IMR-90 (cell line): ENCODE results near the gene TGFB3. TPM values are rescaled to one million over a fixed set of nuclear protein-coding genes. Genes with fewer than 3 reads are reported as not detected.

ENCODE experiments used
- ATAC-seq: fragments of 200-7000 bp; cut with Tn5 transposase; 2 replicates; pipeline ENCODE4 v1.9.1; 2020; ENCODE audit warnings: low read depth, mild to moderate bottlenecking, moderate library complexity
- BruUV-seq: library from RNA; stranded (reverse); fragments of 400-500 nt; replicated peaks from 2 replicates; lab custom pipeline; 2021; lab: Mats Ljungman, UMichigan
- CTCF ChIA-PET: fragments of 300-600 bp; formaldehyde crosslinking; extraction: SDS; loops from one replicate; lab custom pipeline; 2021; ENCODE audit warnings: antibody characterized with exemption; lab: Yijun Ruan, JAX
- POLR2A ChIA-PET: fragments of 300-600 bp; sonication (Branson Sonifier 250); formaldehyde crosslinking; loops from one replicate; lab custom pipeline; 2022; ENCODE audit warnings: antibody characterized with exemption; ENCODE audit not compliant: unreplicated experiment; lab: Charles Lee
- DNase-seq: peaks from one replicate; pipeline ENCODE4 v3.0.0; 2013
- H2AFZ ChIP-seq: replicated peaks from 2 replicates; pipeline ENCODE3; 2013; ENCODE audit warnings: low read length, mild to moderate bottlenecking; ENCODE audit not compliant: poor library complexity
- H2AK5ac ChIP-seq: 2 replicates; pipeline ENCODE4 v1.6.1; 2013; ENCODE audit warnings: low read depth, low read length, inconsistent platforms
- H2AK9ac ChIP-seq: replicated peaks from 2 replicates; pipeline ENCODE3; 2013; ENCODE audit warnings: mild to moderate bottlenecking, low read depth, low read length, moderate library complexity; ENCODE audit not compliant: poor library complexity
- H2BK120ac ChIP-seq: 2 replicates; pipeline ENCODE4 v1.6.1; 2013; ENCODE audit warnings: low read depth, low read length, inconsistent platforms
- H2BK15ac ChIP-seq: 3 replicates; pipeline ENCODE4 v1.6.1; 2013; ENCODE audit warnings: low read depth, low read length, inconsistent platforms
- H2BK20ac ChIP-seq: 2 replicates; pipeline ENCODE4 v1.6.1; 2013; ENCODE audit warnings: low read depth, mild to moderate bottlenecking, inconsistent platforms, low read length, moderate library complexity
- H2BK5ac ChIP-seq: 2 replicates; pipeline ENCODE4 v1.6.1; 2013; ENCODE audit warnings: mild to moderate bottlenecking, low read depth, low read length, inconsistent platforms; ENCODE audit not compliant: poor library complexity, severe bottlenecking
- H3K14ac ChIP-seq: replicated peaks from 2 replicates; pipeline ENCODE4 v1.6.1; 2013; ENCODE audit warnings: low read depth, low read length, inconsistent platforms
- H3K18ac ChIP-seq: 2 replicates; pipeline ENCODE4 v1.6.1; 2013; ENCODE audit warnings: low read depth, low read length, control low read depth
- H3K23ac ChIP-seq: 2 replicates; pipeline ENCODE4 v1.6.1; 2013; ENCODE audit warnings: low read depth, low read length, inconsistent platforms
- H3K27ac ChIP-seq: 2 replicates; pipeline ENCODE4 v1.5.1; 2013; ENCODE audit warnings: mild to moderate bottlenecking, control low read depth, low read length; ENCODE audit not compliant: insufficient read depth
- H3K27me3 ChIP-seq: 2 replicates; pipeline ENCODE4 v1.6.1; 2013; ENCODE audit warnings: low read length; ENCODE audit not compliant: control insufficient read depth, insufficient read depth
- H3K36me3 ChIP-seq: 2 replicates; pipeline ENCODE4 v1.6.1; 2013; ENCODE audit warnings: low read length, mixed read lengths; ENCODE audit not compliant: control insufficient read depth, insufficient read depth
- H3K4ac ChIP-seq: 2 replicates; pipeline ENCODE4 v1.6.1; 2013; ENCODE audit warnings: low read depth, low read length, inconsistent platforms
- H3K4me1 ChIP-seq: 2 replicates; pipeline ENCODE4 v1.6.1; 2013; ENCODE audit warnings: low read length, mixed read lengths; ENCODE audit not compliant: control insufficient read depth, insufficient read depth
- H3K4me2 ChIP-seq: 2 replicates; pipeline ENCODE4 v1.6.1; 2013; ENCODE audit warnings: low read depth, mild to moderate bottlenecking, control low read depth, low read length, moderate library complexity
- H3K4me3 ChIP-seq: 2 replicates; pipeline ENCODE4 v1.5.1; 2013; ENCODE audit warnings: low read depth, mild to moderate bottlenecking, control low read depth, low read length, moderate library complexity; ENCODE audit not compliant: insufficient read depth
- H3K56ac ChIP-seq: 2 replicates; pipeline ENCODE4 v1.6.1; 2013; ENCODE audit warnings: low read length, inconsistent platforms; ENCODE audit not compliant: insufficient read depth; ENCODE audit errors: extremely low read depth
- H3K79me1 ChIP-seq, 2 experiments: 2 replicates each; pipeline ENCODE4 v1.6.1; 2013; ENCODE audit warnings: low read length in 2 of 2, inconsistent platforms in 1 of 2, low read depth in 1 of 2
- H3K9ac ChIP-seq: 2 replicates; pipeline ENCODE4 v1.6.1; 2013; ENCODE audit warnings: low read depth, low read length, control low read depth
- H3K9me1 ChIP-seq: 2 replicates; pipeline ENCODE4 v1.6.1; 2013; ENCODE audit warnings: low read length, inconsistent platforms; ENCODE audit not compliant: insufficient read depth
- H3K9me3 ChIP-seq: 2 replicates; pipeline ENCODE4 v1.6.1; 2013; ENCODE audit warnings: low read length; ENCODE audit not compliant: control insufficient read depth, insufficient read depth
- H4K20me1 ChIP-seq: 2 replicates; pipeline ENCODE4 v1.6.1; 2013; ENCODE audit warnings: low read length, inconsistent platforms; ENCODE audit not compliant: insufficient read depth
- H4K5ac ChIP-seq: 2 replicates; pipeline ENCODE4 v1.6.1; 2013; ENCODE audit warnings: mild to moderate bottlenecking, low read depth, low read length, control low read depth
- H4K8ac ChIP-seq, 2 experiments: 2 replicates each; pipeline ENCODE4 v1.6.1; 2013; ENCODE audit warnings: low read depth in 2 of 2, low read length in 2 of 2, control low read depth in 1 of 2, inconsistent platforms in 1 of 2
- H4K91ac ChIP-seq: 2 replicates; pipeline ENCODE4 v1.6.1; 2013; ENCODE audit warnings: low read depth, low read length, inconsistent platforms; ENCODE audit not compliant: insufficient read depth
- CHD1 ChIP-seq: IDR thresholded peaks from 2 replicates; pipeline ENCODE4 v1.6.1; 2012; ENCODE audit warnings: low read depth, low read length, improper control_type of control experiment
- CTCF ChIP-seq: conservative IDR thresholded peaks from 2 replicates; pipeline ENCODE4 v1.5.1; 2012; ENCODE audit warnings: mild to moderate bottlenecking, low read depth, low read length, improper control_type of control experiment
- MXI1 ChIP-seq: IDR thresholded peaks from 2 replicates; pipeline ENCODE4 v1.6.1; 2012; ENCODE audit warnings: low read depth, mild to moderate bottlenecking, low read length, moderate library complexity, borderline replicate concordance
- NFE2L2 ChIP-seq: fragments of 150-350 bp; IDR thresholded peaks from 2 replicates; pipeline ENCODE4 v1.6.1; 2016; ENCODE audit warnings: low read depth, mild to moderate bottlenecking, low read length
- RAD21 ChIP-seq: IDR thresholded peaks from 2 replicates; pipeline ENCODE4 v1.6.1; 2012; ENCODE audit warnings: low read length, improper control_type of control experiment
- RCOR1 ChIP-seq: IDR thresholded peaks from 2 replicates; pipeline ENCODE4 v1.6.1; 2012; ENCODE audit warnings: mild to moderate bottlenecking, low read length, improper control_type of control experiment; ENCODE audit not compliant: insufficient replicate concordance
- WGBS, 2 experiments: methylation state at CpG; one replicate each; pipeline versions ENCODE4 v1.1.5 to v1.1.7; 2013; ENCODE audit warnings: missing lambda C conversion rate in 2 of 2; ENCODE audit not compliant: insufficient read length in 1 of 2; ENCODE audit errors: extremely low coverage in 2 of 2; 5-methylcytosine and 5-hydroxymethylcytosine counted together
- dilution Hi-C: fragments of 300-500 bp; cut with HindIII; formaldehyde crosslinking; loops from one replicate; pipeline ENCODE4 v1.14.3; 2018; ENCODE audit warnings: low sequenced_read_pairs; ENCODE audit not compliant: unreplicated experiment
- in situ Hi-C: fragments of 300-500 bp; cut with MboI; formaldehyde crosslinking; loops from 3 replicates; pipeline ENCODE4 v1.14.3; 2019; ENCODE audit warnings: low sequenced_read_pairs, inconsistent platforms, mixed read lengths
- intact Hi-C: fragments of 100-400 bp; cut with micrococcal nuclease; formaldehyde crosslinking; loops from 2 replicates; pipeline ENCODE4 v1.10.0; 2022
- polyA plus RNA-seq, 3 experiments: library from polyadenylated mRNA; depleted of rRNA; stranded (reverse); fragments of >200 nt; gene quantifications; 2 replicates each; pipeline ENCODE4 v1.2.3, GENCODE V29; 2012; ENCODE audit warnings: low replicate concordance in 1 of 3
- total RNA-seq: library from RNA; depleted of rRNA; stranded (reverse); fragments of >200 nt; gene quantifications from 2 replicates; pipeline ENCODE4 v1.2.3, GENCODE V29; 2012
- TF ChIP-seq, protein P1 (sequence below): fragments of 150-350 bp; IDR thresholded peaks from 2 replicates; pipeline ENCODE4 v1.6.1; 2016; ENCODE audit warnings: low read depth, mild to moderate bottlenecking, low read length, moderate library complexity, borderline replicate concordance
- TF ChIP-seq, protein P2 (sequence below): fragments of 150-350 bp; IDR thresholded peaks from 2 replicates; pipeline ENCODE4 v1.6.1; 2017; ENCODE audit warnings: mild to moderate bottlenecking, antibody characterized with exemption, low read length, low read depth

Gene TGFB3
- total and polyA plus RNA-seq, 2 of the 4 experiments (the other 2 are of a cell fraction) = 2.2 to 4.3 TPM

DNA sequence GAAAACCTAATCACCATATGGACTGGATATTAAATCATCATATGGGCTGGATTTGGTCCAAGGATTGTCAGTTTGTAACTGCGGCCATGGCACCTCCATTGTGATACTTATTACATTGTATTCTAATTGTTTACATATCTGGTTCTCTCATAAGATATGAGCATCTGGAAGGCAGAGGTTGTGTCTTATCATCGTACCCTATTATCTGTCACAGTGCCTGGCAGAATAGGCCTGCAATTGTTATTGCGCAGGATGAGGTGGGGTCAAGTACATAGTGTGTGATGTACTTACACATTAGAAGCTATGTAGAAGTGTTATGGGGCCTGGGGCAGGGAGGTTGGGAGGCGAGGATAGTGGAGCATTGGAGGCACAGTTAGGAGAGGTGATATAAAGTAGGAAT is 8.5 kb upstream of the TGFB3 start:
- ATAC-seq = no peak
- DNase-seq = no peak
- TF ChIP-seq NFE2L2 (no peak), RAD21 (no peak), MXI1 (no peak), RCOR1 (no peak), CHD1 (no peak), CTCF (no peak)
- TF ChIP-seq, protein P1, sequence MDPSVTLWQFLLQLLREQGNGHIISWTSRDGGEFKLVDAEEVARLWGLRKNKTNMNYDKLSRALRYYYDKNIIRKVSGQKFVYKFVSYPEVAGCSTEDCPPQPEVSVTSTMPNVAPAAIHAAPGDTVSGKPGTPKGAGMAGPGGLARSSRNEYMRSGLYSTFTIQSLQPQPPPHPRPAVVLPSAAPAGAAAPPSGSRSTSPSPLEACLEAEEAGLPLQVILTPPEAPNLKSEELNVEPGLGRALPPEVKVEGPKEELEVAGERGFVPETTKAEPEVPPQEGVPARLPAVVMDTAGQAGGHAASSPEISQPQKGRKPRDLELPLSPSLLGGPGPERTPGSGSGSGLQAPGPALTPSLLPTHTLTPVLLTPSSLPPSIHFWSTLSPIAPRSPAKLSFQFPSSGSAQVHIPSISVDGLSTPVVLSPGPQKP = no peak
- TF ChIP-seq, protein P2, sequence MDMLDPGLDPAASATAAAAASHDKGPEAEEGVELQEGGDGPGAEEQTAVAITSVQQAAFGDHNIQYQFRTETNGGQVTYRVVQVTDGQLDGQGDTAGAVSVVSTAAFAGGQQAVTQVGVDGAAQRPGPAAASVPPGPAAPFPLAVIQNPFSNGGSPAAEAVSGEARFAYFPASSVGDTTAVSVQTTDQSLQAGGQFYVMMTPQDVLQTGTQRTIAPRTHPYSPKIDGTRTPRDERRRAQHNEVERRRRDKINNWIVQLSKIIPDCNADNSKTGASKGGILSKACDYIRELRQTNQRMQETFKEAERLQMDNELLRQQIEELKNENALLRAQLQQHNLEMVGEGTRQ = no peak
- Histone ChIP-seq H3K23ac (no peak overlapping the region), H3K9me1 (peaks cover 5% of the 10 kb centered on the region), H3K18ac (no peak overlapping the region), H4K20me1 (no peaks in the 10 kb centered on the region; the same call in 1 of the 2 replicates), H4K91ac (no peak overlapping the region), H3K36me3 (peaks cover 17% of the 10 kb centered on the region), H3K4ac (no peak overlapping the region), H2BK20ac (0 out of 2 replicates have a peak overlapping the region, but pooled peaks have one; percentile 16), H3K9ac (no peak overlapping the region), H2BK120ac (no peak overlapping the region), H4K5ac (no peak overlapping the region), H3K4me3 (no peak overlapping the region), H3K4me1 (peaks cover 8% of the 10 kb centered on the region), H2AFZ (no peak overlapping the region), H2BK5ac (no peak overlapping the region), H2BK15ac (no peak overlapping the region), H3K27ac (no peak overlapping the region), H3K9me3 (no peaks in the 10 kb centered on the region), H3K14ac (no peak overlapping the region), H2AK5ac (no peak overlapping the region), H2AK9ac (no peak overlapping the region), H3K27me3 (no peaks in the 10 kb centered on the region), H4K8ac (no peak overlapping the region), H3K56ac (no peak overlapping the region), H3K79me1 (peaks cover 12 to 23% of the 10 kb centered on the region in 2 experiments), H3K4me2 (no peak overlapping the region)
- 100% methylated on average over 1 of the region's 4 CpGs; no CpG with 5 or more reads in 1 of the 2 experiments for WGBS, 2 experiments
- dilution Hi-C loops = no loop called here
- POLR2A ChIA-PET = no interaction called here
- CTCF ChIA-PET = interaction anchor here (1.1 kb wide), 1 partner anchor 279 kb away, joined by 6 read pairs; no protein-coding TSS in a partner anchor
- BruUV-seq = no TSS peak
- in situ Hi-C loops = loop anchor here (25.0 kb wide), 1 partner anchor 1072 kb away; no protein-coding TSS in a partner anchor
- intact Hi-C loops = no loop called here
